Measurements from ENCODE around the gene FNIP1. TPM values are rescaled to one million over a fixed set of nuclear protein-coding genes. Genes with fewer than 3 reads are reported as not detected.

FNIP1 gene
- total RNA-seq, 2 experiments from 2014 or later = 27.8 to 28.7 TPM

Other genes with a start within 250 kb of the FNIP1 start
- 10 to 100 TPM; 40.7 to 44.5 TPM for gene RAPGEF6, start 161.8 kb downstream of the FNIP1 start, total RNA-seq
- 1 to 10 TPM; 1.1 to 2.2 TPM for gene MEIKIN, start 148.6 kb upstream of the FNIP1 start, total RNA-seq
- gene ACSL6, start 214.6 kb upstream of the FNIP1 start, total RNA-seq = 10 to 100 TPM; 10.6 to 11.5 TPM